Inflammatory macrophage treated with lipopolysaccharide for 4 hours (primary cell): ENCODE measurements around the gene FRMD4B.
"Not testable (repeated sequence)": the region's sequence is repeated elsewhere in the genome, so short reads cannot be mapped to it uniquely, and the experiment has no call there.

Source experiments
- DNase-seq: peaks from one replicate; pipeline ENCODE4 v3.0.0-alpha.2; 2020

FRMD4B gene

DNA sequence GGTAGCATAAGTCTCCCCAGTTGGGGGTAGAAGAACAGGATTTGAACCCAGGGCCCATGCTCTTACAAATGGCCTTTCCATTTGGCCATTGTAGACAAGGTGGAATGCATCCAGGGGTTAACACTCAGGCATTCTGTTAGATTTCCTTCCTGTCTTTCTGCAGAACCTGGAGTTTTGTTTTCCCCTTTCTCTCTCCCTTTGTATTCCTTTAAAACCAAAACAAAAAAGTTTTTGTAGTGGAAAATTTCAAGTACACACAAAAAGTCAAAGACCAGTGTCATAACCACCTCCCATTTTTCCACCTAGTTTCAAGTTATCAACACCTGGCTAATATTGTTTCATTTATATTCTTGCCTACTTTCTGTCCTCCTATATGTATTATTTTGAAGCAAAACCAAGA, 26.0 kb downstream of the FRMD4B start:
- DNase-seq = no peak

DNA sequence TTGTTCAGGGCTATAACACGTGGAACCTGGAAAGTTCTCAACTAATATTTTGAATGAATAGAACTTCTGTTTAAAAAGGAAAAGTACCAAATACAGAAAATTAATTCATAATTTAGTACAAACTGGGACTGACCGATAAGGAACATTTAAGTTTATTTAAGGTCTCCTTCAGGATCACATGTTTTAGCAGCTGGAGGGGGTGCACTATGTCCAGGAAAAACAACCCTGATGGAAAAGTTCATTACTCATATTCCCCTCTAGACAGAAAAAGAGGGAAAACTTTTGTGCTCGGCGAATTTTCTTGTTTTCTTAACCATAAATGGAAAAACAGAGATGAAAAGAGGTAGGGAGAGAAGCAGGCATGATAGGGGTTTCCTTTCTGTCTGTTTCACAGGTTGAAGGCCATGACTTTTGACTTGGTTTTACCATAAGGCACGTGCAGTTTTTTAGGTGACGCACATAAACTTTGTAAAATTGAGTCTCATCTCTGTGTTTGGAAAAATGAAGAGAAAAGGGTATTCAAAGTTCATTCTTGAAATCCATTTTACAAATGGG, 26.5 kb downstream of the FRMD4B start:
- no peak for DNase-seq

DNA sequence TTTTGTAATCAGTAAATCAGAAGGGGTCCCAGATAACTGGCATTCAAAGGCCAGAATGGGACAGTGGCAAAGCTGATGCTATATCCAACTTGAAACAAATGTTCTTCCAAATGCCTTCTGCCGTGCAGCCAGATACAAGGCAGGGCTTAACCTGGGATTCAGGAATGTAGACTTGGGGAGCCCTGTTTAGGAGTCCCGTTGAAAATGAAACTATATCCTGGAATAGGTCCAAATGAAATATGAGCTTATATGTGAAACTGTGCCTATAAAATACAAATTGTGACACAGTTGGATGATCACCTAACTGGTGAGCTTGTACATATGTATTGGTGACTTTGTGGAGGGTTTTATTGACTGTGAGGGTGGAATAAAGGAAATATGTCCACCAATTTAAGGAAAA, 28.7 kb downstream of the FRMD4B start:
- no peak for DNase-seq

DNA sequence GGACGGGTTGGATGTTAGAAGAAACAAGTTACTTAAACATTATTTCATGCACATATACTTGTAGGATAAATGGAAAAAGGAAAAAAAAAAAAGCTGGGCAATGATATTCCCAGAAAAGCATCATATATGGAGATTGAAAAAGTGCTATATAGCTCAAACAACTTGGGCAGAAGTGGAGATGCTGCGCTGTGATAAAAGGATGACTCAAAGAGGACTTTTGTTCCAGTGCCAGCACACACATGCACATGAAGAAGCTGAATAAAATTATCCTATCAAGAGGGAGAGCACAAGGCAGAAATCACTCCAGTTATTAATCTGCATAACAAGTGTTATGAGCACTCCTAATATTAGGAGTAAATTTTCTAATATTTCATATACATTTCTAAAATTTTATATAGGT, 30.9 kb downstream of the FRMD4B start:
- no peak for DNase-seq

DNA sequence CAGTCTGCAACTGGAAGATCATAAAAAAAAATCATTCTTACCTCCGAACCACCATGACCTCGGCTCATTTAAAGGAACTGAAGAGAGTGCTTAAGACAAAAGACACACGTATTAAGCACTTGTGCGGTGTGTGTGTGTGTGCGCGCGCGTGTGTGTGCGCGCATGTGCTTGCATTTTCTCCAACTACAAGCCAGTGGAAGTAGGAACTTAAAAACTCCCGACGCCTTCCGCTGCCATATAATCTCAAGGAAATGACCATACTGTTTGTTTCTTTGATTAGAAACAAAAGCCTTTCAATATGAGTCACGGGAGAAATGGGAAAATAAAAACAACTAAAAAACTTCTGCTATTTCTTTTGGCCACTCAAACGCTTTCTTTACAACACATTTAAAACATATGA, 32.4 kb downstream of the FRMD4B start:
- peak; percentile 96 for DNase-seq

DNA sequence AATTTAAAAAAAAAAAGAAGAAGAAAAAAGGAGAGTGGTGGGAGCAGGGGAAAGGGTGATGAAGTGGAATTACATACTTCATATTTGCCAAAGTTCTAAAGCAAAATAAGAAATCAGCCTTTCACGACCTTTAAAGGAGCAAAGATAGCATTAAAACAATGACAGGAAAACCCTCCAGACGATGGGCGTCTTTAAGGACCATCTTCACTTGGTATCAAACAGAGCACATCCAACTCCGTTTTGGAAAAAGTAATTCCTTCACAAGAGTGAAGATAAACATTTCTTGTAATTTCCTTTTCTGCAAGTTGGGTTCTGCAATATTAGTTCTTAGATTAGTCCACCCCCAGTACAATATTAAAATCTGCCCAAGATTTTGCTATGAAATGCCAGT, 32.8 kb downstream of the FRMD4B start:
- no peak for DNase-seq

DNA sequence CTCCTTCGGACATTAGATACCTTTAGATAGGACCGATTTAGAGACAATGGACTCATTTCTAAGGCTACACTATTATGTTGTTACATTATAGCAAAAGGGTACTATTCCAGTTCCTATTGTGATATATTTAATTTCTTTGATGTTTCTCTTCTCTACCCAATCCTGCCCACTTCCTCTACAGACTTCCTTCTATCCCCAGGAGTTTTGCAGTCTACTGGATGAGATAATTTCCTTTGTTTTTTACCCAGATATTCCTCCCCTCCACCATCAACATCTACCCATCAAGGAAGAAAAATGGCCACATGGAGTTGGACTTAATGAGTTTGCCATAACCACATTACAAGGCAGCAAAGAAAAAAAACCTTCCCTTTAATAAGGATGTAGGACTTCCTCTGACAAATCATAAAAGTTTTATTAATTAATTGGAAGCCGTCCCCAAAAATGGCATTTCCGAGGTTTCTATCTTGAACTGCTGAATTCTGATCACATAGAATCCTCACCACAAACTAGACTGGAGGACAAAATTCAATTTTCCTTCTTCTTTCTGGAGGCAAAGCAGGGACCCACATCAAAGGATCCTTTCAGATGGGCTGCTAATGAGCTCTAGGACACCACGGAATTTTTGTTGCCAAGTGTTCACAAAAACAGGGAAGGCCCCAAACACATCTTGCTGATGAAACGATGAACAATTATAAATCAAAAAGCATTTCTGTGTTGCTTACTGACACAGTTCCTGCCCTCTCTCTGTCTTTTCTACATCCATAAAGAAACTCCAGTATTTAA, 33.4 kb downstream of the FRMD4B start:
- DNase-seq = peak; percentile 39

DNA sequence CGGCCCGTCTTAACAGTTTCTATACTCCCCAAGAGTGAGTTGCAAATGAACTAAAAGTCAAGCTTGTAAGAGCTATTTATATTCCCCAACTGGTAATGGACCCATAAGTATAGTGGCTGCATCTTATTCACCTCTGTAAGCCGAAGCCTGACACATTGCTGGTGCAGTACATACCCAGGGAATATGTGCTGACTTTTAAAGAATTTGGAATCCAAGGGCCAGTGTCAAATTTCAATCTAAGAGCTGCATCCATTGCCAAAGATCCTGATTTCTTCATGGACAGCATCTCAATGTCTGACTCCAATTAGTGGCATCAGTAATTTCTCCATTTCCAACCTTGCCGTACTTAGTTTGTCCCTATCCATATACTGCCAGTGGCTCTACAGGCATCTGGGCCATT, 42.0 kb downstream of the FRMD4B start:
- no peak for DNase-seq

DNA sequence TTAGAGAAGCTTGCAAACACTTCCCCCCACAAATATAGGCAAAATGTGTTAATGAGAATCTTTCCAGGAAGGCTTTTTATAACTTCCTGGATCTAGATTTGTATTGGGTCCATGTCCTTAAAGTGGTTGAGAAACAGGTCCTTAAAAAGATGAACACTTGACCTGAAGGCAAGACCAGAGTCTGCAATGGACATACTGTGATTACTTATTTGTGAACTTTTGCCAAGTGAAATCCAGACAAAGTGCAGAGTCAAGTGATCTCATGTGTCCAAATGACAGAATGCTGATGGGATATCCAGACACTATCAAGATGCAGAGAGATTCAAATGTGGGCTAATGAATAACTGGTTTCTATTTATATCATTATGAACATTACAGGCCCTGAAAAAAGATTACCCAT, 43.8 kb downstream of the FRMD4B start:
- DNase-seq = peak; percentile 19

DNA sequence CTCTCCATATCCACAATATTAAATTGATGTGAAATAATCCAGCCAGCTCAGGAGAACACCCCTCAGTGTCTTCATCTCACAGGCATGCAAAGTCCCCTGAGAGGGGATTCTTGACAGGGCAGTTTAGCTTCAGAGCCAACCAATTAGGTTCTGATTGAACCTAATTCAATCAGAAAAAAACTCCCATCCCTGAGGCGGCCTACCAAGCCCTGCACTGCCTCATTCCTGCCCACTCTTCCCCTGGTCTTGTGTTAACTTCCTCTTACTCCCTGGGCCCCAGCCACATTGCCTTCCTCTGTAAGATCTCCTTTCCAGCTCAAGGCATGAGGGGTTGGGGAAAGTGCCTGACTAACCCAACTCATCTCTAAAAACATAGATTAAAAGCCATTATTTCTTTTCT, 46.1 kb downstream of the FRMD4B start:
- DNase-seq = peak; percentile 85

DNA sequence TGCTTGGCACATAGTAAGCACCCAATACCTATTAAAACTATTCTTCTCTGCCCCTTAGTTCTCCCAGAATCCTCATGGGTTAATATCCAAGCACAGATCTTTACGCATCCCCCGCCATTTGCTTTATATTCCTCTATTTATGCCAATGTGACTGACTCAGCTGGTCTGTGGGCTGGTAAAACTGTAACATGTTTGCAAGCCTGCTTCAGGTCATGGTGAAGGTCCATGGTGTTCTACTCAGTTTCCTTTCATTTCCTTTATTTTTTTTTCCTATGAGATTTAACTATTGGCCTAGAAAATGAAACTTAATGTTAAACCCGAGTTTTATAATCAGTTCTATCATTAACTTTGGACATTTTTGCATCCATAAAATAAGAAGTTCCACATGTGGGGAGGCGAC, 47.0 kb downstream of the FRMD4B start:
- DNase-seq = peak; percentile 73

DNA sequence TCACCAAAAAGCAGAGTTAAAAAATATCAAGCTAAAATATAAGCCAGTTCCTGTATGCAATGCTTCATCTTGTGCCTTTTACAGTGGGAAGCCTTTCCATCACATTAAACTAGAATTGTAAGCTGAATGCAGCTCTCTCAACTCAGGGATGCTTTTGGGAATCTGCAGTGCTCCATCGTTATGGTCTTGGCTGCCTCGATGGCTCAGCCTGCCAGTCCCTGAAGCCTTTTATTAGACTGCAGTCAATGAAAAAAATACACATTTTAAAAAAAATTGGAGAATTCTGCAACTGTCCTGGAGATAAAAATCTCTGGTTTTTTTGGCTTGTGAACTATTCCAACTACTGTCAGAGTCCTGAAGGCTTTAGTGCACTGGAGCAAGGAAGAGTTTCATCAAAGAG, 53.0 kb downstream of the FRMD4B start:
- DNase-seq = no peak

DNA sequence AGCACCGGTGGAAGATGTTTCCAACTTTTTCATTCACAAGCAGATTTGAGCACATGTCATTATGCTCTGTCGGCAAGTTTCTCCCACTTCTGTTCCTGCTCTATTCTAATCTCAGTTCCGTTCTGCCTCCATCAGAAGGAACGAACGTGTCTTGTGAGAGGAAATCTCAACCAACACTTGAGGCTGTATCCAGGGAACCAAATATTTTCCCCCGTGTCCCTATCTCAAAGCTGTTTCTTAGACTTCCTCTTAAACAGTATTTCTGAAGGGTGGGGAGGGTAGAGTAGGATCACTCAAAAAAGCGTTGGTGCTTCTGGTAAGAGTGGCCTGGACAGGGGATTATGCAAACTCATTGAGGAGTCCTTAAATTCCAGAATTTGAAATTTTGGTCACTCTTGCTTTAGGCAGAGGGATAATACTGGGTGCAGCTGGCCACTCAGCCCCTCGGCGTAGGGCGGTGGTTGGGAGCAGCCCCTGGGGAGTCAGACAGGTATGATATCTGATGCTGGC, 54.9 kb downstream of the FRMD4B start:
- peak; percentile 91 for DNase-seq

DNA sequence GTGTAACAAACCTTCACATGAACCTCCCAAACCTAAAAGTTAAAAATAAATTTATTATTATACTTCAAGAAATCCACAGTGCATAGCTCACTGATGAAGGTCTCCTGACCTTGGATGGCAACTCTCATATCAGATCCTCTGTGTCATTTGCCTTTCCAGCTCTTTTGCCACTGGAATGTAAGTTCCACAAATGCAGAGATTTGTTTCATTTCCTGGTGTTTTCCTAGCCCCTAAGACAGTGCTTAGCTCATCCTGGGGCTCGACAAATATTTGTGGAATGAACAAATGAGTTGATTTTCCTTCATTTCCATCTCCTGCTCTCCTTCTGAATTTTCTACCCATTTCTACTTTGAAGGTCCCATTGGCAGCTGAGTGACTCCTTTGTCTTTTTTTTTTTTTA, 56.0 kb downstream of the FRMD4B start:
- peak; percentile 36 for DNase-seq

DNA sequence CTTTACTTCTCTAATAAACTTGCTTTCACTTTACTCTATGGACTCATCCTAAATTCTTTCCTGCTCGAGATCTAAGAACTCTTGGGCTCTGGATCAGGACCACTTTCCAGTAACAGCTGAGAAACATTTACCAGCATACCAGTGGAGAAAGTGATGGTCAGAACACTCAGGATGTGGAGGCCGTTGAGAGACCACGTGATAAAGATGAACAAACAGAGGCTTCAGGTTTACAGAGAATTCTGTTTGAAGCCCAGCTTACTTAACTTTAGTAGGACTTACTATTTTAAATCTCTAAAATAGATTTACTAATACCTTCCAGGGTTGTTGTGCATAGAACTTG, 57.0 kb downstream of the FRMD4B start:
- DNase-seq = no peak

DNA sequence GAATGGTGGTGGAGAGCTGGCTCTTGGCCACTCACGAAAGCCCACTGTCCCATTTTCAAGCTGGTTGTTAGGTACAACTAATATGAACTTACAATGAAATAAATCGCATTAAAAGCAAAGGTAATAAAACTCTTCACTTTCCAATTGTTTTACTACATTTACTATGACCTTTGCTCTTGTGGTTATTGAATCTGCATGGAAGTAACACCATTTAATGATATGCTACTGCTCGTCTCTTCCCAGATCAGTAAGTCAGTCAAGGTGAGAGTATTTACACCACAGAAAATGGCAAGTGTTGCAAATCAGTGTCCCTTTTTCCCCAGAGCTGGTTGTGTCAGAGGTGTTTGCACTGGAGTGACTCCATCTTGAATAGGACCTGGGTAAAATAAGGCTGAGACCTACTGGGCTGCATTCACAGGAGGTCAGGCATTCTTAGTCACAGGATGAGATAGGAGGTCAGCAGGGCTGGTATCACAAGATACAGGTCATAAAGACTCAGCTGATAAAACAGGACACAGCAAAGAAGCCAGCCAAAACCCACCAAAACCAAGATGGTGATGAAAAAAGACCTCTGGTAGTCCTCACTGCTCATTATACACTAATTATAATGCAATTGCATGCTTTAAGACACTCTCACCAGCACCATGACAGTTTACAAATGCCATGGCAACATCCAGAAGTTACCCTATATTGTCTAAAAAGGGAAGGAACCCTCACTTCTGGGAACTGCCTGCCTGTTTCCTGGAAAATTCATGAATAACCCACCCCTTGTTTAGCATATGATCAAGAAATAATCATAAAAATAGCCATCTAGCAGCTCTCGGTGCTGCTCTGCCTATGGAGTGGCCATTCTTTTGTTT, 57.6 kb downstream of the FRMD4B start:
- peak; percentile 57 for DNase-seq

DNA sequence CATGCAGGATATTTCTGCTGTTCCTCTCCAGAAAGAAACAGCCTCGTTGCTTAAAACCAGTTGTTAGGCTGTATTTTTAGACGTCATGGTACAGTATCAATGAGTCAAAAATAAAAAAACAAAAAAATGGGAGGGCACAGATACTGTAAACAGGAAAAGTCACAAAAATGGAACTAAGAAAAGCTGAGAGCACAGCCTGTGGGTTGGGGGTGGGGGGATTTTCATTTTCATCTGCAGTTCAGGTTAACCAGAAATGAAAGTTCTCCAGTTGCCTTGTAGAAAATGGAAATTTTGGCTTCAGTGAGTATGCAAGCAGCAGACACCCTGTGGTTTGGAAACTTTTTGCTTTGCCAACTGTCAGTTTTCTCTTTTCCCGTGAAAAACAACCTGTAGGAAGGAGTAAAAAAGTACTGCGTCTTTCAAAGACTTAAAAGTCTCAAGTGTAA, 59.0 kb downstream of the FRMD4B start:
- peak; percentile 90 for DNase-seq

DNA sequence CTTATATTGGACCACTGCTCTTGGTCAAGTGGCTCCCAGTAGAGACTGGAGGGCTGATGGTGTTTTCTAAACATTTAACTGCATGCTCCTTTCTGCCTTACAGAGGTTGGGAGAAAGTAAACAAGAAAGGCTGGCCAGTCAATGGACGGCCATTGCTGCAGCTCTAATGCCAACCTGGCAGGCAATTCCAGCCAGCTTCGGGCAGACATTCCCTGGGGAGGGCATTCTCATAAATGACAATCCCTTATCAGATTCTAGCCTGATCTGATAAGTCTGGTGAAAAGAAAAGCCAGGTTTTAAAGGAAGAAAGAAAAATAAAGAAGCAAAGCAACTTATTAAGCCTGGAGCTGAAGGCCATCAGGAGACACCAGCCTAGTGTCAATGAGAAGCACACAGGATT, 60.7 kb downstream of the FRMD4B start:
- no peak for DNase-seq

DNA sequence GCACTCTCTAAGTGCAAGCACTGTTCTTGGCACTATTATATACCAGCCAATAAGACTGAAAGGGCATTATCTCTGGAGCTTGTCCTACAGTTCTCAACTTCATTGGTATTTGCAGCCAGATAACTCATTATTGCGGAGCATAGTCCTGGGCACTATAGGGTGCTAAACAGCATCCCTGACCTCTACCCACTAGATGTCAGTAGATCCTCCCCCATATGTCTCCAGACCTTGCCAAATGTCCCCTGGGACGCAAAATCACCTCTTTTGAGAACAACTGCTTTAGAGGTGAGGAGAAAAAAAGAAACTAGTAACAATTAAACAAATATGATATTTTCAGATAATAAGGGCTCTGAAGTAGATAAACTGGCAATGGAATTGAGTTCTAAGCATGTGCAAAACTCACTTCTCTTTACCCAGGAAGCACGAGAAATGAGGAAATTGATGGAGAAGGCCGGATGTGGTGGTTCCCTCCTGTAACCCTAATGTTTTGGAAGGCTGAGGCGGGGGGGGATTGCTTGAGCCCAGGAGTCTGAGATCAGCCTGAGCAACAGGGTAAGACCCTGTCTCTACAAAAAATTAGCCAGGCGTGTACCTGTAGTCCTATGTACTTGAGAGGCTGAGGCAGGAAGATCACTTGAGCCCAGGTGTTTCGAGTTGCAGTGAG, 61.4 kb downstream of the FRMD4B start:
- peak; percentile 47 for DNase-seq

DNA sequence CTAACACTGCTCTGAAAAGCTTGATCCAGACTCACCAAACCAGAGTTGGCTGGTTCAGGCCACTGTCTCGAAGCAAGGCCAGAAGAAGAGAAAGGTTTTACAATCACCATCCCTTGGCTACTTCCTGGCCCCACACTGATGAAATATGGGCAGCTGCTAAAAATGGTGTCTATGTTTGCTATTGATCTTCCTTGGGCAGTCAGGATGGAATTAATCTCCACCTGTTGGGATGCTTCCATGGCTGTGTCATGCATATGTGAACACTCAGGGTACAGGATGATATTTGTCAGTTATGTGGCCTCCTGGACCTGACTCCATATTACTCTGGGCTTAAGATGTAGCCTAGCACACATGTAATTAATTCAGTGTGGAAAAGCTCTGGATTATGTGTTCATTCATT, 61.9 kb downstream of the FRMD4B start:
- DNase-seq = no peak

DNA sequence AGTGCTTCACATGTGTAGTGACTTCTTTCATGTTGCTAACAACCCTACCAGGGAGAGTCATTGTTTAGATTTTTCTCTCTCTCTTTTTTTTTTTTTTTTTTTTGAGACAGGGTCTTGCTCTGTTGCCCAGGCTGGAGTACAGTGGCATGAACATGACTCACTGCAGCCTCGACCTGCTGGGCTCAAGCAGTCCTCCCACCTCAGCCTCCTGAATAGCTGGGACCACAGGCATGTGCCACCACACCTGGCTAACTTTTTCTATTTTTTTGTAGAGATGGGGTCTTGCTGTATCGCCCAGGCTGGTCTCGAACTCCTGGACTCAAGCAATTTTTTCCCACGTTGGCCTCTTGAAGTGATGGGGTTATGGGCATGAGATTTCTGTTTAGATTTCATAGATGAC, 63.4 kb downstream of the FRMD4B start:
- DNase-seq = not testable (repeated sequence)

DNA sequence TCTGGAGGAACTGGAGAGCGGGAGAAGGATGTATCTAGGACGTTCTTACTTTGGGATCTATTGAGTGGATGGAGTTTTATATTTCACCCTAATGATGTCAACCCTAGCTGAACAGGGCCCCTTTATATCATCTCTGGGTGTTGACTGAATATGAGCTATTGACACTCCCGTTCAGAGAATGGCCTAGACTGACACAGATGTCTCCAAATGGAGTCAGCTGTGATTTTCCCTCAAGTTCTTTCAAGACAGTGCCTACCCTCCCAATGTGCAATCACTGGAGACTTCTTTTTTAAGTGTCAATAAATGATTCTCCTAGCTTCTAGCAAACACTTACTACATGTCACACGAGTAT, 63.8 kb downstream of the FRMD4B start:
- no peak for DNase-seq
